Measurements from ENCODE around the gene CLDND2.
A peak's percentile ranks its signal among the peaks of the same experiment; 100 is the strongest.
"Not testable (repeated sequence)": the region's sequence is repeated elsewhere in the genome, so short reads cannot be mapped to it uniquely, and the experiment has no call there.

Gene CLDND2

DNA sequence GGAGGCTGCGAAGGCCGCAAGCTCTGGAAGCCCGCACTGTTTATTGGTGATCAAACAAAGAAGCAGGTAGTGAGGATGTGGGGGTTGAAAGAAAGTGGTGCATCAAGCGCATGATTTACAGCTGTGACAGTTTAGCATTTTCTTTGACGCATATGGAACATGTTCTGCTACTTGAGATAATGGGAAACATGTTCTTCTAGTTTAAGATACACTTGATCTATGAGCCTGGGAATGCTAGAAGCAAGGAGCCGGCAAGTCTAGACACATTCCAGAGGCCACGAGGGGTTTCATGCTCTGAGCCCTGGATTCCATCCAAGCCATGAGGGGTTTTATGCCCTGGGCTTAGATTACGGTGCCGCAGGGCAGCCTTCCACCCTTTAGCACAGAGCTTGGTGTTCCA, 28.6 kb upstream of the CLDND2 start:
- H3K36me3 ChIP-seq (ENCODE audit: control insufficient read depth in 4 of 4, insufficient read depth in 4 of 4, low read length in 3 of 4); POLR2A ChIA-PET; H3K9me3 ChIP-seq (ENCODE audit: control extremely low read depth in 1 of 5, control insufficient read depth in 4 of 5, insufficient read depth in 2 of 5, low read depth in 1 of 5, low read length in 4 of 5); H3K4me3 ChIP-seq (ENCODE audit: control insufficient read depth in 1 of 7, extremely low read depth in 1 of 7, insufficient read depth in 4 of 7, low read depth in 2 of 7, low read length in 6 of 7); H3K27me3 ChIP-seq (replicated peaks in 2 of 5; ENCODE audit: control insufficient read depth in 4 of 5, insufficient read depth in 5 of 5, low read length in 4 of 5); DNase-seq; H3K27ac ChIP-seq (ENCODE audit: insufficient read depth in 1 of 2, low read depth in 1 of 2, low read length in 2 of 2, poor library complexity in 1 of 2, severe bottlenecking in 2 of 2): not testable (repeated sequence)
- peaks cover 0 to 19% (median 15%) of the 10 kb centered on the region in 4 experiments for H3K4me1 ChIP-seq (ENCODE audit: control extremely low read depth in 1 of 4, control insufficient read depth in 4 of 4, insufficient read depth in 4 of 4, low read length in 3 of 4)
- WGBS (ENCODE audit: insufficient coverage) = 97% methylated on average over 9 of the region's 9 CpGs
- CTCF ChIA-PET = interaction anchor here (0.8 to 10.2 kb wide), 14 partner anchors 9 to 206 kb away, joined by 3 to 101 read pairs (median 5); partner anchors contain the start of genes NKG7, SIGLEC10 and VSIG10L

GRCh38 chr19:51396175-51396574, 27.4 kb upstream of the CLDND2 start:
- H3K4me3 ChIP-seq (ENCODE audit: control insufficient read depth in 1 of 7, extremely low read depth in 1 of 7, insufficient read depth in 4 of 7, low read depth in 2 of 7, low read length in 6 of 7) = no peak overlapping the region
- CTCF ChIA-PET = interaction anchor here (0.7 to 10.2 kb wide), 5 partner anchors 11 to 126 kb away, joined by 3 to 101 read pairs (median 22); partner anchors contain the start of gene SIGLEC10
- H3K27me3 ChIP-seq (replicated peaks in 2 of 5; ENCODE audit: control insufficient read depth in 4 of 5, insufficient read depth in 5 of 5, low read length in 4 of 5) = no peaks in the 10 kb centered on the region
- DNase-seq = no peak
- H3K27ac ChIP-seq (ENCODE audit: insufficient read depth in 1 of 2, low read depth in 1 of 2, low read length in 2 of 2, poor library complexity in 1 of 2, severe bottlenecking in 2 of 2) = no peak overlapping the region
- H3K9me3 ChIP-seq (ENCODE audit: control extremely low read depth in 1 of 5, control insufficient read depth in 4 of 5, insufficient read depth in 2 of 5, low read depth in 1 of 5, low read length in 4 of 5) = no peaks in the 10 kb centered on the region
- WGBS (ENCODE audit: insufficient coverage) = 94% methylated on average over 2 of the region's 2 CpGs
- no peaks in the 10 kb centered on the region for H3K36me3 ChIP-seq (ENCODE audit: control insufficient read depth in 4 of 4, insufficient read depth in 4 of 4, low read length in 3 of 4)
- H3K4me1 ChIP-seq (ENCODE audit: control extremely low read depth in 1 of 4, control insufficient read depth in 4 of 4, insufficient read depth in 4 of 4, low read length in 3 of 4) = peaks cover 0 to 20% (median 17%) of the 10 kb centered on the region in 4 experiments
- POLR2A ChIA-PET = no interaction called here

- DNase-seq = peak; percentile 98 to 99 (median 99)
- Histone ChIP-seq H3K36me3 (ENCODE audit: control insufficient read depth in 4 of 4, insufficient read depth in 4 of 4, low read length in 3 of 4) (no peaks in the 10 kb centered on the region), H3K27me3 (replicated peaks in 2 of 5; ENCODE audit: control insufficient read depth in 4 of 5, insufficient read depth in 5 of 5, low read length in 4 of 5) (no peaks in the 10 kb centered on the region), H3K9me3 (ENCODE audit: control extremely low read depth in 1 of 5, control insufficient read depth in 4 of 5, insufficient read depth in 2 of 5, low read depth in 1 of 5, low read length in 4 of 5) (no peaks in the 10 kb centered on the region), H3K4me3 (ENCODE audit: control insufficient read depth in 1 of 7, extremely low read depth in 1 of 7, insufficient read depth in 4 of 7, low read depth in 2 of 7, low read length in 6 of 7) (peak overlapping the region; percentile 25 to 81 (median 66)), H3K4me1 (ENCODE audit: control extremely low read depth in 1 of 4, control insufficient read depth in 4 of 4, insufficient read depth in 4 of 4, low read length in 3 of 4) (peaks cover 0 to 28% (median 24%) of the 10 kb centered on the region in 4 experiments), H3K27ac (ENCODE audit: insufficient read depth in 1 of 2, low read depth in 1 of 2, low read length in 2 of 2, poor library complexity in 1 of 2, severe bottlenecking in 2 of 2) (peak overlapping the region; percentile 51 to 85)
- POLR2A ChIA-PET = interaction anchor here (0.6 kb wide), 1 partner anchor 30 kb away, joined by 4 read pairs; no protein-coding TSS in a partner anchor
- CTCF ChIA-PET = interaction anchor here (0.7 to 10.2 kb wide), 7 partner anchors 14 to 269 kb away, joined by 3 to 101 read pairs (median 3); partner anchors contain the start of gene SIGLEC10
- 4% methylated on average over 36 of the region's 45 CpGs for WGBS (ENCODE audit: insufficient coverage)
These were observed 25.4 kb upstream of the CLDND2 start for GRCh38 chr19:51394050-51394836.

- DNase-seq = no peak
- POLR2A ChIA-PET = no interaction called here
- H3K4me1 ChIP-seq (ENCODE audit: control extremely low read depth in 1 of 4, control insufficient read depth in 4 of 4, insufficient read depth in 4 of 4, low read length in 3 of 4) = peaks cover 0 to 28% (median 24%) of the 10 kb centered on the region in 4 experiments
- no CpG with 5 or more reads among the region's 1 CpG for WGBS (ENCODE audit: insufficient coverage)
- no peaks in the 10 kb centered on the region for H3K27me3 ChIP-seq (replicated peaks in 2 of 5; ENCODE audit: control insufficient read depth in 4 of 5, insufficient read depth in 5 of 5, low read length in 4 of 5)
- CTCF ChIA-PET = no interaction called here
- H3K4me3 ChIP-seq (ENCODE audit: control insufficient read depth in 1 of 7, extremely low read depth in 1 of 7, insufficient read depth in 4 of 7, low read depth in 2 of 7, low read length in 6 of 7) = no peak overlapping the region
- H3K36me3 ChIP-seq (ENCODE audit: control insufficient read depth in 4 of 4, insufficient read depth in 4 of 4, low read length in 3 of 4) = no peaks in the 10 kb centered on the region
- no peaks in the 10 kb centered on the region for H3K9me3 ChIP-seq (ENCODE audit: control extremely low read depth in 1 of 5, control insufficient read depth in 4 of 5, insufficient read depth in 2 of 5, low read depth in 1 of 5, low read length in 4 of 5)
- no peak overlapping the region for H3K27ac ChIP-seq (ENCODE audit: insufficient read depth in 1 of 2, low read depth in 1 of 2, low read length in 2 of 2, poor library complexity in 1 of 2, severe bottlenecking in 2 of 2)
These were observed 23.9 kb upstream of the CLDND2 start for GRCh38 chr19:51392701-51393100.

- no peak for DNase-seq
- H3K36me3 ChIP-seq (ENCODE audit: control insufficient read depth in 4 of 4, insufficient read depth in 4 of 4, low read length in 3 of 4) = no peaks in the 10 kb centered on the region
- WGBS (ENCODE audit: insufficient coverage) = 43% methylated on average over 6 of the region's 8 CpGs
- peak overlapping the region in 6 of 7 experiments; percentile 19 to 69 (median 51) for H3K4me3 ChIP-seq (ENCODE audit: control insufficient read depth in 1 of 7, extremely low read depth in 1 of 7, insufficient read depth in 4 of 7, low read depth in 2 of 7, low read length in 6 of 7)
- POLR2A ChIA-PET = interaction anchor here (1.0 kb wide), 1 partner anchor 24 kb away, joined by 4 read pairs; no protein-coding TSS in a partner anchor
- CTCF ChIA-PET = no interaction called here
- H3K4me1 ChIP-seq (ENCODE audit: control extremely low read depth in 1 of 4, control insufficient read depth in 4 of 4, insufficient read depth in 4 of 4, low read length in 3 of 4) = peaks cover 0 to 28% (median 24%) of the 10 kb centered on the region in 4 experiments
- peak overlapping the region in 1 of 2 experiments; percentile 73 for H3K27ac ChIP-seq (ENCODE audit: insufficient read depth in 1 of 2, low read depth in 1 of 2, low read length in 2 of 2, poor library complexity in 1 of 2, severe bottlenecking in 2 of 2)
- H3K9me3 ChIP-seq (ENCODE audit: control extremely low read depth in 1 of 5, control insufficient read depth in 4 of 5, insufficient read depth in 2 of 5, low read depth in 1 of 5, low read length in 4 of 5) = no peaks in the 10 kb centered on the region
- no peaks in the 10 kb centered on the region for H3K27me3 ChIP-seq (replicated peaks in 2 of 5; ENCODE audit: control insufficient read depth in 4 of 5, insufficient read depth in 5 of 5, low read length in 4 of 5)
These were observed 22.3 kb upstream of the CLDND2 start for GRCh38 chr19:51391073-51391611.

DNA sequence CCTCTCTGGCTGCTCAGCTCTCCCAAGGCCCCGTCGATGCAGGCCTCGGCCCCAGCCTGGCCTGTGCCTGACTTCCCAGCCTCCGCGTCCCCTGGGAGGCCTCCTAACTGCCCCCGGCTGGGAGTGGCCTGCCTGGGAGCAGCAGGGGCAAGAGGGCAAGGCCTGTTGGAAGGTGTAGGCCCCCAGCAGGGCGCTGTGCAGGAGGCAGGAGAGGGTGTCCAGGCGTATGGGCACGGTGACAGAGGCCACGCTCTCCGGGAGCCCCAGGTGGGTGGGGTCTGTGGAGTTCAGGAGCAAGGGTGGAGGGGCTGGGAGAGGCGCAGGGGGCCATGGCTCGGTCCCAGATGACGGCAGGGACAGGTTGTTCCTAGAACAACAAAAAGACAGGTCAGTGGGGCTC, 20.3 kb upstream of the CLDND2 start:
- POLR2A ChIA-PET = no interaction called here
- DNase-seq = no peak
- Histone ChIP-seq H3K9me3 (ENCODE audit: control extremely low read depth in 1 of 5, control insufficient read depth in 4 of 5, insufficient read depth in 2 of 5, low read depth in 1 of 5, low read length in 4 of 5) (no peaks in the 10 kb centered on the region), H3K4me1 (ENCODE audit: control extremely low read depth in 1 of 4, control insufficient read depth in 4 of 4, insufficient read depth in 4 of 4, low read length in 3 of 4) (peaks cover 0 to 17% (median 13%) of the 10 kb centered on the region in 4 experiments), H3K27ac (ENCODE audit: insufficient read depth in 1 of 2, low read depth in 1 of 2, low read length in 2 of 2, poor library complexity in 1 of 2, severe bottlenecking in 2 of 2) (no peak overlapping the region), H3K27me3 (replicated peaks in 2 of 5; ENCODE audit: control insufficient read depth in 4 of 5, insufficient read depth in 5 of 5, low read length in 4 of 5) (no peaks in the 10 kb centered on the region), H3K4me3 (ENCODE audit: control insufficient read depth in 1 of 7, extremely low read depth in 1 of 7, insufficient read depth in 4 of 7, low read depth in 2 of 7, low read length in 6 of 7) (no peak overlapping the region), H3K36me3 (ENCODE audit: control insufficient read depth in 4 of 4, insufficient read depth in 4 of 4, low read length in 3 of 4) (no peaks in the 10 kb centered on the region)
- 96% methylated on average over 8 of the region's 14 CpGs for WGBS (ENCODE audit: insufficient coverage)
- CTCF ChIA-PET = interaction anchor here (0.9 to 1.6 kb wide), 3 partner anchors 10 to 49 kb away, joined by 3 to 5 read pairs (median 4); no protein-coding TSS in a partner anchor

All from common myeloid progenitor, CD34-positive (primary cell).